CD4-positive, alpha-beta T cell (primary cell): ENCODE measurements around the gene NINL. TPM values are rescaled to one million over a fixed set of nuclear protein-coding genes. Genes with fewer than 3 reads are reported as not detected.

Source experiments
- ATAC-seq: fragments of 200-7000 bp; cut with Tn5 transposase; one replicate; pipeline ENCODE4 v1.10.0; 2022; ENCODE audit warnings: mild to moderate bottlenecking; ENCODE audit not compliant: poor library complexity
- CTCF ChIA-PET: fragments of 350-600 bp; sonication (Branson Sonifier 250); formaldehyde crosslinking; loops from one replicate; lab custom pipeline; 2021; ENCODE audit warnings: antibody characterized with exemption, inconsistent platforms; lab: Charles Lee
- POLR2A ChIA-PET: fragments of 350-600 bp; sonication (Branson Sonifier 250); formaldehyde crosslinking; loops from one replicate; lab custom pipeline; 2021; ENCODE audit warnings: antibody characterized with exemption, inconsistent platforms; lab: Charles Lee
- DNase-seq, 14 experiments: peaks; one replicate each; pipeline ENCODE4 v3.0.0-alpha.2; 2013 to 2020; ENCODE audit warnings: mixed read lengths in 2 of 14
- H3K27ac ChIP-seq, 2 donors: one replicate each; pipeline versions ENCODE4 v1.5.1 to v1.7.0; 2013; ENCODE audit warnings: low read length in 2 of 2, low read depth in 1 of 2, mild to moderate bottlenecking in 1 of 2
- H3K27me3 ChIP-seq, 2 experiments: 1 replicate in 1 of 2; 2 replicates in 1 of 2; pipeline versions ENCODE4 v1.6.1 to v1.7.0; 2013; ENCODE audit warnings: low read length in 2 of 2, control low read depth in 1 of 2, mild to moderate bottlenecking in 1 of 2, moderate library complexity in 1 of 2; ENCODE audit not compliant: insufficient read depth in 2 of 2, control insufficient read depth in 1 of 2
- H3K36me3 ChIP-seq: one replicate; pipeline ENCODE4 v1.6.1; 2013; ENCODE audit warnings: low read length, control low read depth; ENCODE audit not compliant: insufficient read depth
- H3K4me1 ChIP-seq: one replicate; pipeline ENCODE4 v1.6.1; 2013; ENCODE audit warnings: low read length, control low read depth; ENCODE audit not compliant: insufficient read depth
- H3K4me3 ChIP-seq: one replicate; pipeline ENCODE4 v1.5.1; 2013; ENCODE audit warnings: mild to moderate bottlenecking, low read length, moderate library complexity
- H3K9me3 ChIP-seq, 2 experiments: 1 replicate in 1 of 2; 2 replicates in 1 of 2; pipeline versions ENCODE4 v1.6.1 to v1.7.0; 2013; ENCODE audit warnings: low read length in 2 of 2, mild to moderate bottlenecking in 2 of 2, control low read depth in 1 of 2, moderate library complexity in 1 of 2; ENCODE audit not compliant: control insufficient read depth in 1 of 2, insufficient read depth in 1 of 2
- H3K27ac Mint-ChIP-seq: one replicate; pipeline ENCODE4 v1.8.0; 2020; ENCODE audit warnings: mixed read lengths
- H3K27me3 Mint-ChIP-seq: one replicate; pipeline ENCODE4 v1.8.0; 2021; ENCODE audit warnings: mixed read lengths
- H3K36me3 Mint-ChIP-seq: one replicate; pipeline ENCODE4 v1.8.0; 2021; ENCODE audit warnings: low read depth, mixed read lengths
- H3K4me1 Mint-ChIP-seq: one replicate; pipeline ENCODE4 v1.8.0; 2021; ENCODE audit warnings: low read depth, mixed read lengths
- H3K4me3 Mint-ChIP-seq: one replicate; pipeline ENCODE4 v1.8.0; 2020; ENCODE audit warnings: mild to moderate bottlenecking, mixed read lengths
- H3K9me3 Mint-ChIP-seq: one replicate; pipeline ENCODE4 v1.8.0; 2020; ENCODE audit warnings: mixed read lengths
- CTCF ChIP-seq: fragments of 200-600 bp; IDR thresholded peaks from one replicate; pipeline ENCODE4 v1.8.0; 2022; ENCODE audit warnings: antibody characterized with exemption, mild to moderate bottlenecking
- intact Hi-C, 2 experiments: fragments of 100-400 bp; cut with DNase I in 1 of 2; cut with micrococcal nuclease in 1 of 2; formaldehyde crosslinking; loops; one replicate each; pipeline versions ENCODE4 v1.15.1 to v1.9.0; 2023 to 2025; cut with DNase I, micrococcal nuclease
- total RNA-seq, 174 experiments: library from RNA in 2 of 174; stranded (reverse) in 2 of 174; gene quantifications; one replicate each; pipeline ENCODE4 v1.2.3 and lab custom pipeline; 2021 to 2026

Gene NINL
- total RNA-seq, 2 experiments from 2014 or later = 2.7 to 4.0 TPM

GRCh38 chr20:25510202-25510601, 75.1 kb downstream of the NINL start:
- ChIA-PET CTCF (no interaction called here), POLR2A (no interaction called here)
- no peak overlapping the region for H3K27ac ChIP-seq
- ATAC-seq (no peak), DNase-seq (no peak)
- Mint-ChIP-seq H3K4me3 (no peak overlapping the region), H3K27me3 (no peaks in the 10 kb centered on the region), H3K36me3 (peaks cover 58% of the 10 kb centered on the region), H3K9me3 (peaks cover 11% of the 10 kb centered on the region), H3K27ac (no peak overlapping the region), H3K4me1 (no peaks in the 10 kb centered on the region)
- H3K9me3 ChIP-seq = peaks cover 23 to 31% of the 10 kb centered on the region in 2 experiments
- intact Hi-C loops = no loop called here
- no peak for TF ChIP-seq CTCF
- no peaks in the 10 kb centered on the region for H3K4me1 ChIP-seq
- H3K4me3 ChIP-seq = no peak overlapping the region
- no peaks in the 10 kb centered on the region for H3K36me3 ChIP-seq
- H3K27me3 ChIP-seq = no peaks in the 10 kb centered on the region

- intact Hi-C loops = no loop called here
- no peaks in the 10 kb centered on the region for H3K27me3 Mint-ChIP-seq
- Histone ChIP-seq H3K36me3 (no peaks in the 10 kb centered on the region), H3K9me3 (peaks cover 12 to 24% of the 10 kb centered on the region in 2 experiments), H3K4me3 (no peak overlapping the region), H3K27ac (no peak overlapping the region), H3K4me1 (no peaks in the 10 kb centered on the region), H3K27me3 (no peaks in the 10 kb centered on the region)
- ATAC-seq (no peak), DNase-seq (no peak)
- no peak overlapping the region for H3K27ac Mint-ChIP-seq
- peaks cover 8% of the 10 kb centered on the region for H3K9me3 Mint-ChIP-seq
- H3K4me1 Mint-ChIP-seq = no peaks in the 10 kb centered on the region
- no peak for TF ChIP-seq CTCF
- peaks cover 46% of the 10 kb centered on the region for H3K36me3 Mint-ChIP-seq
- no peak overlapping the region for H3K4me3 Mint-ChIP-seq
- POLR2A ChIA-PET = no interaction called here
- CTCF ChIA-PET = no interaction called here
These were observed 76.2 kb downstream of the NINL start for GRCh38 chr20:25509084-25509483.

GRCh38 chr20:25508083-25508770, 77.1 kb downstream of the NINL start:
- ATAC-seq (no peak), DNase-seq (no peak)
- peaks cover 4% of the 10 kb centered on the region for H3K9me3 Mint-ChIP-seq
- intact Hi-C loops = no loop called here
- H3K36me3 Mint-ChIP-seq = peaks cover 38% of the 10 kb centered on the region
- Histone ChIP-seq H3K4me3 (no peak overlapping the region), H3K9me3 (peaks cover 3 to 24% of the 10 kb centered on the region in 2 experiments), H3K4me1 (no peaks in the 10 kb centered on the region), H3K27me3 (no peaks in the 10 kb centered on the region), H3K27ac (no peak overlapping the region), H3K36me3 (no peaks in the 10 kb centered on the region)
- no peaks in the 10 kb centered on the region for H3K27me3 Mint-ChIP-seq
- no peak overlapping the region for H3K4me3 Mint-ChIP-seq
- H3K4me1 Mint-ChIP-seq = no peaks in the 10 kb centered on the region
- ChIA-PET CTCF (no interaction called here), POLR2A (no interaction called here)
- H3K27ac Mint-ChIP-seq = no peak overlapping the region
- no peak for TF ChIP-seq CTCF
